ENCODE measurements around the gene C1orf167. TPM values are rescaled to one million over a fixed set of nuclear protein-coding genes. Genes with fewer than 3 reads are reported as not detected.

Gene C1orf167
- total and polyA plus RNA-seq, 2 of the 8 experiments (the other 6 are each of a cell fraction or from before 2014, with no cell fraction given) = 0.70 to 1.3 TPM

DNA sequence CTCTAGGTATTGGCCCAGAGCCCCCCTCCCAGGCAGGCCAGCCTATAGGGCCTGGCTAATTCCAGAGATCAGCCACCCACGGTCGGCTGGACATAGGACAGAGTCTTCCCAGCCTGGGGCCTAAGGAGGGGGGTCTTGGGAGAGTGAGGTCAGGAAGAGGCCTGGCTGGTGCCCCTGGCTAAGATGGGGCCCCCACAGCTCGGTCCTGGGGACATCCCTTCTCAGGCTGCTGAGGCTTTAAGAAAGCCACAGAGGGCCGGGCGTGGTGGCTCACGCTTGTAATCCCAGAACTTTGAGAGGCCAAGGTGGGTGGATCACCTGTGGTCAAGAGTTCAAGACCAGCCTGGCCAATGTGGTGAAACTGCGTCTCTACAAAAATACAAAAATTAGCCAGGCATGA lies 2.5 kb downstream of the C1orf167 start:
- no peak overlapping the region for H3K4me3 ChIP-seq (ENCODE audit: extremely low read depth in 1 of 4, insufficient read depth in 2 of 4, low read depth in 3 of 4, low read length in 4 of 4)
- no peak overlapping the region for H3K14ac ChIP-seq (ENCODE audit: insufficient read length)
- H3K4ac ChIP-seq (replicated peaks; ENCODE audit: insufficient read length, low read depth, low read length) = no peak overlapping the region
- H3K27me3 ChIP-seq (replicated peaks in 1 of 4; ENCODE audit: control insufficient read depth in 3 of 4, extremely low read depth in 1 of 4, insufficient read depth in 3 of 4, low read length in 3 of 4) = peaks cover 7 to 40% (median 30%) of the 10 kb centered on the region in 4 experiments
- peaks cover 0 to 5% of the 10 kb centered on the region in 2 experiments; a peak in 1 of 4 replicates for H3K9me3 ChIP-seq (ENCODE audit: insufficient read depth in 2 of 2, low read depth in 1 of 2, low read length in 1 of 2)
- H3K23ac ChIP-seq (ENCODE audit: insufficient read length) = no peak overlapping the region
- H4K5ac ChIP-seq (ENCODE audit: insufficient read length, low read depth, low read length) = no peak overlapping the region
- no peak overlapping the region for H4K8ac ChIP-seq (ENCODE audit: extremely low read depth, insufficient read depth, low read length)
- no peak overlapping the region for H3K4me2 ChIP-seq (ENCODE audit: insufficient read depth in 1 of 2, low read depth in 2 of 2, low read length in 2 of 2)
- ChIA-PET POLR2A (ENCODE audit: partially characterized antibody) (interaction anchor here (0.6 to 4.3 kb wide), 5 partner anchors 11 to 212 kb away, joined by 3 to 21 read pairs (median 3); no protein-coding TSS in a partner anchor), CTCF (ENCODE audit: partially characterized antibody) (interaction anchor here (1.3 to 3.4 kb wide), 4 partner anchors 14 to 71 kb away, joined by 3 to 21 read pairs (median 6); no protein-coding TSS in a partner anchor)
- no peak overlapping the region for H2BK20ac ChIP-seq (ENCODE audit: low read length)
- H2AFZ ChIP-seq (ENCODE audit: low read length) = no peak overlapping the region
- no peak overlapping the region for H2BK15ac ChIP-seq (ENCODE audit: low read length)
- no peak for DNase-seq (ENCODE audit: low read depth in 1 of 2, low spot score in 2 of 2)
- H3K9ac ChIP-seq (replicated peaks in 1 of 4; ENCODE audit: extremely low read depth in 1 of 4, low read depth in 3 of 4, low read length in 3 of 4) = no peak overlapping the region
- no peaks in the 10 kb centered on the region for H3K36me3 ChIP-seq (ENCODE audit: control insufficient read depth in 2 of 4, insufficient read depth in 4 of 4, low read length in 3 of 4)
- H3K23me2 ChIP-seq (ENCODE audit: low read depth, low read length) = peaks cover 3% of the 10 kb centered on the region; the same call in 1 of the 2 replicates
- H2AK5ac ChIP-seq (ENCODE audit: low read depth, low read length) = no peak overlapping the region
- no peak overlapping the region for H2BK120ac ChIP-seq (replicated peaks; ENCODE audit: low read depth, low read length)
- H4K91ac ChIP-seq (replicated peaks; ENCODE audit: insufficient read length, low read length) = no peak overlapping the region
- no peaks in the 10 kb centered on the region for H3K79me2 ChIP-seq (ENCODE audit: control insufficient read depth in 1 of 2, insufficient read depth in 2 of 2, low read length in 2 of 2)
- H4K20me1 ChIP-seq (replicated peaks in 1 of 2; ENCODE audit: control insufficient read depth in 1 of 2, insufficient read depth in 2 of 2, low read length in 2 of 2) = no peaks in the 10 kb centered on the region
- no peak overlapping the region for H2BK12ac ChIP-seq (ENCODE audit: low read depth, low read length)
- peaks cover 0 to 16% (median 10%) of the 10 kb centered on the region in 4 experiments; a peak in 6 of 7 replicates for H3K4me1 ChIP-seq (replicated peaks in 1 of 4; ENCODE audit: control insufficient read depth in 3 of 4, insufficient read depth in 4 of 4, low read length in 3 of 4)
- H3K79me1 ChIP-seq (ENCODE audit: low read depth, low read length) = no peaks in the 10 kb centered on the region
- no peak for FAIRE-seq
- WGBS, 2 experiments (ENCODE audit: extremely low coverage in 1 of 2, insufficient coverage in 1 of 2, insufficient read length in 1 of 2, insufficient replicate concordance in 2 of 2, low coverage in 1 of 2, low lambda C conversion rate in 2 of 2, missing lambda C conversion rate in 1 of 2) = 88% methylated on average over 7 of the region's 7 CpGs; no CpG with 5 or more reads in 1 of the 2 experiments
- H3K56ac ChIP-seq (replicated peaks; ENCODE audit: insufficient read length, low read depth, low read length) = no peak overlapping the region
- TF ChIP-seq CHD2 (IDR thresholded peaks at IDR 0.05; ENCODE audit: low read length) = no peak
- TF ChIP-seq KDM4A (IDR thresholded peaks at IDR 0.05; ENCODE audit: low read depth, low read length, severe bottlenecking) = no peak
- no peak for TF ChIP-seq EP300 (IDR thresholded peaks at IDR 0.05; ENCODE audit: borderline replicate concordance in 1 of 2, low read depth in 2 of 2, low read length in 2 of 2)
- TF ChIP-seq GABPA (IDR thresholded peaks at IDR 0.05; ENCODE audit: borderline replicate concordance, insufficient read depth, low read length) = no peak
- no peak for TF ChIP-seq SAP30 (IDR thresholded peaks at IDR 0.05; ENCODE audit: insufficient read depth, insufficient replicate concordance, low read length)
- no peak overlapping the region for H2BK5ac ChIP-seq (ENCODE audit: low read depth, low read length)
- H3K27ac ChIP-seq (ENCODE audit: low read depth, low read length) = no peak overlapping the region
- no peak overlapping the region for H3K18ac ChIP-seq (ENCODE audit: extremely low read depth, low read length)
